Neural cell (in vitro differentiated cells): Measurements from ENCODE around the gene KCNJ6.

ENCODE experiments used
- CTCF ChIP-seq: fragments of 450-650 bp; IDR thresholded peaks from 2 replicates; pipeline ENCODE4 v1.5.1; 2014; ENCODE audit warnings: antibody characterized with exemption, mild to moderate bottlenecking, moderate library complexity; ENCODE audit not compliant: poor library complexity, severe bottlenecking
- EZH2 ChIP-seq: fragments of 200-600, 300-800 bp; shearing (Covaris generic), sonication (generic); IDR thresholded peaks from 2 replicates; pipeline ENCODE4 v1.6.1; 2014; ENCODE audit warnings: antibody characterized with exemption, low read length, borderline replicate concordance, mild to moderate bottlenecking; ENCODE audit not compliant: insufficient read depth, poor library complexity, severe bottlenecking
- REST ChIP-seq: IDR thresholded peaks from 2 replicates; pipeline ENCODE4 v1.6.1; 2012; ENCODE audit warnings: borderline replicate concordance

- TF ChIP-seq CTCF, result no peak
- TF ChIP-seq EZH2, result no peak
- TF ChIP-seq REST, result no peak
These were observed 329.1 kb downstream of the KCNJ6 start for GRCh38 chr21:37587203-37587602.
